HG02678 (cell line): ENCODE data around the gene UGT1A10.

Experiments used
- ATAC-seq: cut with Tn5 transposase; IDR thresholded peaks from one replicate; pipeline ENCODE4 v1.9.1; 2021; ENCODE audit warnings: mild to moderate bottlenecking, moderate library complexity; ENCODE audit not compliant: unreplicated experiment

UGT1A10 gene

DNA sequence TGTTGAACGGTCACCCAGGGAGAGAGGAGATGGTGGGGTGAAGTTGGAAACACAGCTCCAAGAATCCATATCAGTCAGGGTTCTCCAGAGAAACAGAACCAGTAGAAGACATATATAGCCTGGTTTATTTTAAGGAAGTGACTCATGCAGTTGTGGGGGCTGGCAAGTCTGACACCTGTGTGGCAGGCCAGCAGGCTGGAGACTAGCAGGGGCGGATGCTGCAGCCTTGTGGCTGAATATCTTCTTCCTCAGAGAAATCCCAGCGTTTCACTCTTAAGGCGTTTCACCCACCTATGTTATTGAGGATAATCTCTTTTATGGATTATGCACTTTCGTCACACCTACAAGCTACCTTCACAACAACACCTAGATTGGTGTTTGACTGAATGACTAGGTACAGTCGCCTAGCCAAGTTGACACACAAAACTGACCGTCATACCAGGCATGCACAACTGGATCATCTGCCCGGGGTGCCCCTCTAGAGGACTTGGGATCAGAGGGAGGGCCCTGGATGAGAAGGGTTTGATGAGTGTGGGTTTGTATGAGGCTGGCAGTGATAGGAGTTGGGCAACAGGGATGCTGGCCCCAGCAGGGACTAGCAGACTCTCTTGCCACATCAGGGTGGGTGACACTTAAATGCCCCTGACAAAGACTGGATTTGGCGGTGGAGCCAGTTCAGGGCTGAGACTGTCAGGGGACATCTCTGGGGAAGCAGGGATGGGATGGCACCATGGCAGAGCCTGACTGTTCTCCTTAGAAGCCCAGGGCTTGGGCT, 165.3 kb downstream of the UGT1A10 start:
- no peak for ATAC-seq

DNA sequence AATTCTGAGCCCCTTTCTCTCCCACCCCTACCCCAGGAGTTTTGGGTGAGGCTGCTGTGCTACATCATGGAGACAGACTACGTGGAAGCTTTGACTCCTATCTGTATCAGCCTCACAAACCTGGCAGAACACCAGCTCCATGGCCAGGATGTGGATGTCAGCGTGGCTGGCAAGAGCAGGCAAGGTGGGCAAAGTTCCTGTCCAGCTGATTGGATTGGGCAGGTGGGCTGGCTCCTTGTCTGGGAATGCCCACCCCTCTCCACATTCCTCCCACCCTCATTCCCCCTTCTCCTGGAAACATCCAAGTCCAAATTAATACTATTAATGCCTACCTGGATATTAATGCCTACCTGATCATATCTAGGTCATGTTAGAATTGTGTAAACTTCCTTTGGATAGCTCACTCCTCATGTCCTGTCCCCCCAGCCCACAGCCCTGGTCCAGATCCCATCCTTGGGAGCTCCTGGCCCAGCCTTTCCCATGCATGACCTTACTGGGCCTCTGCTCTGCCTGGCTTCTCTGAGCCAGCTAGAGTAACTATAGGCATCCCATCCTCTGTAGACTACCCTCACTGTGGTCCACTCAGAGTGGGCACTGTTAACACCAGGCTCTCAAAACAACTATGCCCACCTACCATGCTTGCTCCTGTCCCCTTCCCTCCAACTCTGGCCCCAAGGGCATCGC, 166.0 kb downstream of the UGT1A10 start:
- no peak for ATAC-seq

DNA sequence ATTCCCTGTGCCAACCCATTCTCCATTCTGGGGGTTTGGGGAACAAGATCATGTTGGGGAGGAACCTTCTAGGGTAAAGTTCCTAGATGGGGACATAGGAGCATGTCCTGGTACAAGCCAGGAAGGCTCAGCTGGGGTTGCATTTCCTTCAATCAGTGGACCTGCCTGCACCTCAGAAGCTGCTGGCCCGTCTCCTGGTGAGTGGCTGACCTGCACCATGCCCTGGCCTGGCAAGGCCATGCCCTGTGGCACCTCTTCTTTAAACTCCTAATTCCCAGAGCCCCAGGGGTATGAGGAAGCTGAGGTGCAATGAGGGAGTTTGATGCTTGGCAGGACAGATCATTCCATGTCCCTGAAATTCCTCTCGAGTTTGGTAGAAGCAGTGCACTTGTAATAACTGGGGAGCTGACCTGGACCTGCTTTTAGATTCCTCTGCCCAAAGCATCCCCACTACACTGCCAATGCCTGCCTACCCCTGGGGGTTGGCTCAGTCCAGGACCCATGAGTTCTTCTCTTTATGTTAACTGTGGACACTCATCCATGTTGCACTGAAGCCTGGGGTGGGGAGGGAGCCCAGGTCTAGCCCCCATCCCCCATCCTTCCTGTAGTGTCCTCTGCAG, 167.2 kb downstream of the UGT1A10 start:
- ATAC-seq, result no peak

DNA sequence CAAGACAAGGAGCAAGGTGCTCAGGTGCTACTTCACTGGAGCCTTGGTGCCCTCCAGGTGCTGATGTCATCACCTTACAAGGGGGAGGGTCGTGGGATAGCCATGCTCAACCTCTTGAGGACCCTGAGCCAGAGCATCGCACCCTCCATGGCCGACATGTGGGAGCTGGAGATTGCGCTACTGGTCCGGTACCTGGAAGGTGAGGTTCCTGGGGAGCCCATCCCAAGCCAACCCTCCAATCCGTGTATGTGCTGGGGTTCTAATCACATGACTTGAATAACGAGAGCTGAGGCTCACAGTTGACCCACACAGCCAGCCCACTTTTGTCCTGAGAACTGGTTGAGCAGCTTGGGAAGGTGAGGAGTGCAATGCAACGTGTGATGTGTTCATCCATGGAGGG, 167.7 kb downstream of the UGT1A10 start:
- no peak for ATAC-seq

DNA sequence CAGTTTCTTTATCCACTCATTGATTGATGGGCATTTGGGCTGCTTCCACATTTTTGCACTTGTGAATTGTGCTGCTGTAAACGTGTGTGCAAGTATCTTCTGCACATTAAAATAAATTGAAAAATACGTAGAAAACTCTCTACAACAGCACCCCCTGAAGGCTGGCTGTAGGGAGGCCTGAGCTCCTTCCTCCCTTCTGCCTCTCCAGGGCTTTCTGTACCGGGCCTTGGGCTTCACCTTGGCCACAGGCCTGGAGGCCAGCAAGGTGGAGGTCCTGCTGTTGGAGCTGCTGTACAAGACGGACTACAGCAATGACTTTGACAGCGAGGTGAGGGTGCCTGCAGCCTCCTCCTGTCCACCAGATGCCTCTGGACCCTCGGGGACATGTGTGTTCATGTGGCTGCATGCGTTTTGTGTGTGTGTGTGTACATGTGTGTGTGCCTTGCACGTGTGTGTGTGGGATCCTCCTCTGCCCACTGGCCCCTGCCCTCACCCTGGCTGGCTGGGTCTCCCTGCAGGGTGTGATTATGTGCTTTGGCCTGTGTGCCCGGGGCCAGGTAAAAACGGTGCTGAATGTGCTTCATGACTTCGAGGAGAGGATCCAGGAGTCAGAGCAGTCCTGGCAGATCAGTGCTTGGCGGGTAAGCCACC, 171.1 kb downstream of the UGT1A10 start:
- ATAC-seq, result no peak

DNA sequence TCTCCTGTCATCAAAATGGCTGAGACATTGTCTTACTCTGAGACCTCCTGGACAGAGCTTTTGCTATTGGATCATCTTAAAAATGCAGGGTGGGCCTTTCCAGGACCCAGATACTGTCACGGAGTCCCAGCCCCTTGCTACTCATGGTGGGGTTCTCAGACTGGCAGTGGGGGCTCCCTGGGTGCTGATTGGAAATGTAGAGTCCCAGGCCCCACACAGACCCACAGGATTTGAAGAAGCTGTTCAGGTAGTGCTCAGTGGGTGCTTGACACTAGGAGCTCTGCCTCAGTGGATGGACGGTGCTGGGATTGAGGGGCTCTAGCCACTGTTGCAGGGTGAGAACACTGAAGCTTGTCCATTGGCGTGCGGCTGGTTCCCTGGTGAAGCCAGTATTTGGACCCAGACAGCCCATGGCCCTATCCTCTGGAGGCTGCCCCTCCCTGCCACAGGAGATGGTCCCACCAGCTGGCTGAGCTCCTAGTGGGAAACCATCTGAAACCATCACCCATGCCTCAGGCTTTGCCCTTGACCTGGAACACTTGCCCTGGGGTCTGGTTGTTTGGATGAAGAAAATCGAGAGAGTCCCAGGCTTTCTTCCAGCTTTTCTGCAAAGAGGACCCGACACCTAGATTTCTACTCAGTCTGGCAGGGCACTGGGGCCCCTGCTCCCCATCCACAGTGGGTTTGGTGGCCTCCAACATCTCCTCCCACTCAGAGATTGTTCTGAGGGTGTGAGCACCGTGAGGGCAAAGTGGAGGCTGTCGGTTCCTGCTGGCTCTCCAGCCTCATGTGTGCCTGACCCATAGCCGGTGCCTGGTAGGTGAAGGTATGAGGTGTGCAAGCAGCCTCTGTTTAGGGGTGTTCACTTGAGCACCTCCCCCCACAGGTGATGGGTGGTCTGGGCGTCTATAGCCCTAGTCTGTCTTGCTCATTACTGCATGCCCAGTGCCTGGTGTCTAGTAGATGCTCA, 172.0 kb downstream of the UGT1A10 start:
- ATAC-seq, result no peak

GRCh38 chr2:233810385-233810784, 174.1 kb downstream of the UGT1A10 start:
- ATAC-seq, result no peak

GRCh38 chr2:233811087-233811486, 174.8 kb downstream of the UGT1A10 start:
- ATAC-seq, result no peak

GRCh38 chr2:233811732-233812131, 175.5 kb downstream of the UGT1A10 start:
- ATAC-seq, result no peak

- ATAC-seq, result no peak
Observed at GRCh38 chr2:233813236-233814055, 177.2 kb downstream of the UGT1A10 start.

- ATAC-seq, result no peak
Observed at GRCh38 chr2:233814056-233814835, 178.0 kb downstream of the UGT1A10 start.

DNA sequence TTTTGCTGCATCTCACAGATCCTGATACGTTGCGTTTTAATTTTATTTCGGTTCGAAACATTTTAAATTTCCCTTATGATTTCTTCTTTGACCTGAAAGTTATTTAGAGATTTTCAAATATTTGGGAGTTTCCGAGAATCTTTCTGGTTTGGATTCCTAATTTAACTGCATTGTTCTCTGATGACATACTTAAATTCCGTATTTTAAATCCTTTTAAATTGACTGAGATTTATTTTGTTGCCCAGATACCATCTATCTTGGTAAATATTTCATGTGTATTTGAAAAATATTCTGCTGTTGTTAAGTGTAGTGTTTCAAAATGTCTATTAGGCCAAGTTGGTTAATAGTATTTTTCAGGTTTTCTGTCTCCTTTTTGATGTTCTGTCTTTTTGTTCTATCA, 179.6 kb downstream of the UGT1A10 start:
- ATAC-seq, result no peak

- no peak for ATAC-seq
Observed at GRCh38 chr2:233816334-233816733, 180.1 kb downstream of the UGT1A10 start.

DNA sequence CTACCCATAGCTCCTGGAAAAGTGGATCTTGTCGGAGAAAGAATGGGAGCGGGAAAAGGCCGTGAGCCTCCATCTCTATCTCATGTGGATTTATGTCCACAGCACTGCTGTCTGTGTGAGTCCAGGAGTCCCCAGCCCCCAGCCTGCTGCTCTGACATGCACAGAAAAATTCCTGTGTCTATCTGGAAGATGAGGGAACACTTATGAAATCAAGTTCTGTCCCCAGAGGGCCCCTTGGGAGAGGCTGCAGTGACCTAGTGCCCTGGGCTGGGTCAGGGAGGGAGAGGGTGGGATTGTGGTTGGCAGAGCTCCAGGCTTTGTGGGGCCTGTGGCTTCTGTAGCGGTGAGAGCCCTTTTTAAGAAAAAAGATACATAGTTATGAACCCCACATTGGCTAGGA, 180.5 kb downstream of the UGT1A10 start:
- ATAC-seq, result no peak

DNA sequence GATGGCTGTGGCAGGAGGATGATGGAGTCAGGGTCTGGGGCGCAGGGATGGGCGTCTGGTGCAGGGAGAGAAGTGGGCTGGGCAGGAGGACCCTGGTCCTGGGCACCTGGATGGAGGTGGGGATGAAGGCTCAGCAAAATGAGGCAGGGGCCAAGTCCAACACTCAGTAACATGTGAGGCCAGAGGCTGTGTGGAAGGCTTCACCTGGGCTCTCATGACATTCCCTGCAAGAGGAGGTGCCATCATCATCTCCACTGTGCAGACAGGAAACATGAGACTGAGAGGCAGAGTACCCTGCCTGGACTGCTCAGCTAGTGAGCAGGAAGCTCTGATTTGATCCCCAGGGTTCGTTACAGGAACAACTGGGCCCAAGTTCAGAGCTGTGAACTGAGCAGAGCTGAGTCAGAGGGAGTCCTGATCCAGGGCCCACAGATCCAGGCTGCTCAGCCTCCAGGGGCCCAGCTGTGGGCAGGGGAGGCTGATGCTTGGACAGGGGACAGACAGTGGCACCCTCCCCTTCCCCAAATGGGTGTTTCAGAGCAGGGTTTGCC, 181.2 kb downstream of the UGT1A10 start:
- ATAC-seq, result no peak

DNA sequence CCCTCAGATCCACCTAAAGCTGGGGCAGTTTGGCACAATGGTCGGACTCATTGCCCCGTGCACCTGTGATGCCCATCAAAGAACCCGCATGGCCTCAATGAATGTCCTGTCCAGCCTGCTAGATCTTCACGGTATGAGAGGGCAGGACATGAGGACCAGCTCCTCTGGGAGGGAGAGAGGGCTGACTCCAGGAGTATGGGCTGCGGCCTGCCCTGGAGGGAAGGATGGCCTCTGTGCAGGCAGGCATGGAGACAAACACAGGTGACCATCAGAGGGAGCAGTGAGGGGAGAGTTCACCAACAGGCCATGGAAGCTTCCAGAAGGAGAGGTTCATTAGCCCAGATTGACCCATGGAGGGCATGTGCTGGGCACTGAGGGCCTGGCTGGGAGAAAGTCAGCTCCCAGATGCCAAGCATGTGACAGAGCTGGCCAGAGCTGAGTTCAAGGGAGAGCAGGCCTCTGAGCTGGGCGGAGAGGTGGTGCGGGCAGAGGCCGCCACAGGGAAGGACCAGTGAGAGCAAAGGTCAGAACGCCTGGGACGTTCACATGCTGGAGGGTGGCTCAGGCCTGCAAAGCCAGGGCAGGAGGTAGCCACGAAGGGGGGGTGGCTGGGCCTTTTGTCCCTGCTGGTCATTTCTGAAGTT, 181.9 kb downstream of the UGT1A10 start:
- ATAC-seq, result no peak

DNA sequence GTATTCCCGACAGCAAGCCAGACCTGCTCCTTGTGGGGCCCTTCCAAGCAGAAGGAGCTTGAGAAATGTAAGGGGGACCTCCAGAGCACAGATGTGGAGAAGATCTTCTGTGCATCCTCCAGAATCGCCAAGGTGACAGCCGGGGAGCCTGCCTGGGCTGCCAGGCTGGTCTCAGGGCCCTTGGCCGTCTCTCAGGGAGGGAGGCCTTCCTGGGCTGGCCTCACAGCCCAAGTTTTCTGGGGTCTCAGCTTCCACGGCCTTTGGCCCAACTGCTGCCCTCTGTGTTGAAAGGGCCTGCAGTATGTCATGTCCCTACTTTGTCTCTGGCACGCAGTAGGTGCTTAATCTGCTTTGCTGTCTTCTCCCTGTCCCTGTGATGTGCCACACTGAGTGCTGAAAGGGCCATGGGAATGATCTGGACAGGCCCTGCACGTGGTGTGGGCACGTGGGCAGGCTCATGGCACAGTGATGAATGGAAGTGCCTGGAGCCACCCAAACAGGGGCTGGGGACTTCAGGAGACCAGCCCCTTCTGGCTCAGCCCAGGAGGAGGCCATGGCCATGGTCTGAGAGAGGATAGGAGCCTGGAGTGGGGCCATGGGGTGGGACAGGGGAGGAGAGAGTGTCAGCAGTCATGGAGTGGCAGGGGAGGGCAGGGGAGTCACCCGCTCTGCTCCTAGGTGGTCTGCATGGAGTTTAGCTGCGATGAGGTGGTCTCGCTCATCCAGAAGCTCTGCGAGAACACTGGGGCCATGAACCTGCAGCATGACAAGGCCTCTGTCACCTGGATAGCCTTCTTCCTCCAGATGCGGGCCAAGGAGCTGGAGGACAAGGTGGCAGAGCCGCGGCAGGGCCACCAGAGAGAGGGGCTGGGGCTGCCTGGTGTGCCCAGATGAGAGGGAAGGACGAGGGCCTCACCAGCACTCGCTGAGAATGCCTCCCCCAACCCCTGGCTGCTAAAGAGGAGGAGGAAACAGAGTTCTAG, 182.7 kb downstream of the UGT1A10 start:
- no peak for ATAC-seq
